HG03442 (cell line): ENCODE results near the gene PPP1R15A.
"Not testable (repeated sequence)": the region's sequence is repeated elsewhere in the genome, so short reads cannot be mapped to it uniquely, and the experiment has no call there.

Experiments
- ATAC-seq: cut with Tn5 transposase; IDR thresholded peaks from one replicate; pipeline ENCODE4 v1.9.1; 2021; ENCODE audit warnings: mild to moderate bottlenecking, moderate library complexity; ENCODE audit not compliant: unreplicated experiment

Gene PPP1R15A

DNA sequence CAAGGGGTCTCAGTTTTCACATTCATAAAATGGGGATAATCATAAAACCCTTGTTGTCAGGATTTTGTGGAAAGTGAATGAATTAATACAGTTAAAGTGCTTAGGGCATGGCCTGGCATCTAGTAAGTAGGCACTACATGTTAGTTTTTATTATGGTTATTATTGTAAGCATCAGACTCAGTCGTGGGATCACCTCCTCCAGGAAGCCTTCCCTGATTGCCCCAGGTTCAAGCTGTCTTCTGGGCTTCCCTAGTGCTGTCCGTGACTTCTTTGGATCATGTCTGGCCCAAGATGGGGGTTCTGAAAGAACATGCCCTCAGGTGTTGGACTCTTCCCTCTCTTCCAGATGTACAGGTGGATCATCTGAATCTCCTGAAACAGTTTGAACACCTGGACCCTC is 38.6 kb downstream of the PPP1R15A start:
- no peak for ATAC-seq

DNA sequence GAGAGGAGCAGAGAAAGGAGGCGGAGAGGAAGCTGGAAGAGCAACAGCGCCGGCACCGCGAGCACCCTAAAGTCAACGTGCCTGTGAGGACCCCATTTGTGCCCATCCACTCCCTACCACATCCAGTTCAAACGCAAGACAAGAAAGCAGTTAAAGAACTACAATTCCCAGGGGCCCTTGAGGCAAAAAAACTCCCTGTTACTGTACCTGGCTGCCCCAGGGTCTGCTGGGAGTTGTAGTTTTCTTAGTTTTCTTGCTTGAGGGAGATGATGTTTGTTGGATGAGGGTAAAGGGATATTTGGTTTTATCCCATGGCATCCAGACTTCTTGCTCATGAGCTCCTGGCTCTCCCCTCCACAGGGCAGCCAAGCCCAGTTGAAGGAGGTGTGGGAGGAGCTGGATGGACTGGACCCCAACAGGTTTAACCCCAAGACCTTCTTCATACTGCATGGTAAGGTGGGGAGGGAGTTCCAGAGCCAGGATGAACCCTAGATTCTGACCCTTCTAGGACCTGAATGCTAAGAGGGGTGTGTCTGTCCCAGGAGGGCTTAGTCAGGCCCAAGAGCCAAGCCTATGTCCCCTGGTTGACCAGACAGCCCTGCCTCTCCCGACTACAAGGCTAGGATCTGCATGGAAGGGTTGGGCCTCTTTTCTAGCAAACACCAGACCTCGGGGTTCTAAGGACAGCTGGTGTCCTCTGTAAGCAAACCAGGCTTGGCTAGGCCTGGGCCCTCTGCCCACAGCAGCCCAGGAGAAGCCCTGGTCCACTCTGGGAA is 41.1 kb downstream of the PPP1R15A start:
- no peak for ATAC-seq

DNA sequence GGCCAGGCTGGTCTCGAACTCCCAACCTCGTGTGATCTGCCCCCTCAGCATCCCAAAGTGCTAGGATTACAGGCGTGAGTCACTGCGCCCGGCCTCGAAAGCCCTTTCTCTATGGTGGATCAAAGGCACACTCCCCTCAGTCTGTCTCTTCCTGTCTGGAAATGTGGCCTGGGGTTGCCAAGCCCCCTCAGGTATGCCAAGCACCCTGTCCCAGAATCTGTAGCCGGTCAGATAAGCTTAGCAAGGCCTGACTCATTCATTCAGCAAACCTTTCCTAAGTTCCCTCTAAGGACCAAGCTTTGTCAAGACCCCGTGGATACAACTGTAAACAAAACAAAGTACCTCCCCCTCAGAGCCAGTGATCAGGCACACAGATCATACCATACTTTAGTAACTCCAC is 42.0 kb downstream of the PPP1R15A start:
- ATAC-seq, result no peak

DNA sequence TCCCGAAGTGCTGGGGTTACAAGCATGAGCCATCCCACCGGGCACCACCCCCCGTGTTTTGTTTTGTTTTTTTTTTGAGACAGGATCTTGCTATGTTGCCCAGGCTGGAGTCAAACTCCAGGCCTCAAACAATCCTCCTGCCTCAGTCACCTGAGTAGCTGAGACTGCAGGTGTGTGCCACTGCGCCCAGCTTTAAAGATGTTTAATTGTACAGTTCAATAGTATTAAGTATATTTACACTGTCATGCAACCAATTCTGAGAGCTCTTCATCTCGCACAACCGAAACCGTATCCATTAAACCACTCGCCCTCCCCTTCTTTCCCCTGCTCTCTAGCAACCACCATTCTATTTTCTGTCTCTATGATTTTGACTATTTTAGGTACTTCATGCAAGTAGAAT is 43.5 kb downstream of the PPP1R15A start:
- no peak for ATAC-seq

DNA sequence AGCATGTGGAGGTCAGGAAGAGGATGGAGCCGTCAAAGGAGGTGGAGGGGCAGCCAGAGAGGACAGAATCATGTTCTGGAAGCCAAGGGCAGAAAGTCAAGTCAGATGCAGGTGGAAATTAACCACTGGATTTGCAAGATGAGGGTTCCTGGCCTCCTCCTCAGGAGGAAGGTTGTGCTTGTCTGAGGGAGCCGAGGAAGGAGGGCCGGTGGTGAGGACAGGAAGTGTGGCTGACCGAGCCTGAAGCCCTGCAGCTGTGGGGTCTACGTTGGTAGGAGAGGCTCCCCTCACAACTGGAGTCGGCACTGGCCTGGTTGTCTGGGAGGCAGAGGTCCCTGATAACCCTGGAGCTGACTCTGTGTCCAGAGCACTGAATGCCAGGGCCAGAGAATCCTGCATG is 45.9 kb downstream of the PPP1R15A start:
- ATAC-seq, result no peak

DNA sequence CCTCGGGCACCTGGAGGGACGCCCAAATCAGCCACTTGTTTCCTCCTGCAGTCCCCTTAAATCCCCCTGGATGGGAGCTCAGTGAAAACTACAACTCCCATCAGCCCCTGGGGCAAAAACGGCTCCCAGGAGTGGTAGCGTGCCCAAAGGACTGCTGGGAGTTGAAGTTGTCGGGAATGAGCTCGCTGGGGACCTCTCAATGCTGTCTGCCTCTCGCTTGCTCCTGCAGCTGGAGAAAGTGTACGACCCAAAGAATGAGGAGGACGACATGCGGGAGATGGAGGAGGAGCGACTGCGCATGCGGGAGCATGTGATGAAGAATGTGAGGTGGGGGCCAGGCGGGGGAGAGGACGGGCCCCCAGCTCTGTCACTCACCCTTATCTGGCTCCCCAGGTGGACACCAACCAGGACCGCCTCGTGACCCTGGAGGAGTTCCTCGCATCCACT is 46.6 kb downstream of the PPP1R15A start:
- ATAC-seq, result no peak

DNA sequence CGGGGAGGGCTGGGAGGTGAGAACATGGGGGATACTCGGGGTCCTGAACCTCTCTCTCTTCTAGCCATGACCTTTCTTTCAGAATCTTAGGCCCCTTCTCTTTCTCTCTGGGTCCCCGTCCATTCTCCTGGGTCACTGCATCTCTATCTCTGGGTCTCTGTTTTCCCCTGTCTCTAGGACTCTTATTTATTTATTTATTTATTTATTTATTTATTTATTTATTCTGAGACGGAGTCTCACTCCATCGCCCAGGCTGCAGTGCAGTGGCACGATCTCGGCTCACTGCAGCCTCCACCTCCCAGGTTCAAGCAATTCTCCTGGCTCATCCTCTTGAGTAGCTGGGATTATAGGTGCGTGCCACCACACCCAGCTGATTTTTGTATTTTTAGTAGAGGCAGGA is 47.0 kb downstream of the PPP1R15A start:
- not testable (repeated sequence) for ATAC-seq

DNA sequence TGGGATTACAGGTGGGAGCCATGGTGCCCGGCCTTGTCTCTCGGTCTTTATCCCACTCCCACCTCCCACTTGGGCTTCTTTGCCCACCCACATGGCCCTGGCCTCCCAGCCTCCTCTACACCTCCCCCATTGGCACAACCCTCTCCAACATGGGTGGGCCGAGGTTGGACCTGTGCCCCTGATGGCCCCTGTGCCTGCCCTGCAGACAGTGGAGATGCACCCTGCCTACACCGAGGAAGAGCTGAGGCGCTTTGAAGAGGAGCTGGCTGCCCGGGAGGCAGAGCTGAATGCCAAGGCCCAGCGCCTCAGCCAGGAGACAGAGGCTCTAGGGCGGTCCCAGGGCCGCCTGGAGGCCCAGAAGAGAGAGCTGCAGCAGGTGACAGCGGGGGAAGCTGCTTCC is 48.7 kb downstream of the PPP1R15A start:
- no peak for ATAC-seq

DNA sequence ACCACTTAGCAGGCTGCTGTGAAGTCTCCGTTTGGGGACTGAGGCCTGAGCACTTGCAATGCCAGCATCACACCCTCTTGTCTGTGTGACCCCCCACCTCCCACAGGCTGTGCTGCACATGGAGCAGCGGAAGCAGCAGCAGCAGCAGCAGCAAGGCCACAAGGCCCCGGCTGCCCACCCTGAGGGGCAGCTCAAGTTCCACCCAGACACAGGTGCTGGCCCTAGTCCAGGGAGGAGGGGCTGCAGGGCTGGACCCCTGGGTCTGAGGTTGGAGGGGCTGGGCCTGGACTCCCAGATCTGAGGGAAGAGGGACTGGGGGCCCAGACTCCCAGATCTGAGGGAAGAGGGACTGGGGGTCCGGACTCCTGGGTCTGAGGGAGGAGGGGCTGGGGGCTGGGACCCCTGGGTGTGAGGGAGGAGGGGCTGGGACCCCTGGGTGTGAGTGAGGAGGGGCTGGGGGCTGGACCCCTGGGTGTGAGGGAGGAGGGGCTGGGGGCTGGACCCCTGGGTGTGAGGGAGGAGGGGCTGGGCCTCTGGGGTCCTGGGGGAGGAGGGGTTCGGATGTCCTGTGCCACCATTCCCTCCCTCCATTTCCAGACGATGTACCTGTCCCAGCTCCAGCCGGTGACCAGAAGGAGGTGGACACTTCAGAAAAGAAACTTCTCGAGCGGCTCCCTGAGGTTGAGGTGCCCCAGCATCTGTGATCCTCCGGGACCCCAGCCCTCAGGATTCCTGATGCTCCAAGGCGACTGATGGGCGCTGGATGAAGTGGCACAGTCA is 49.7 kb downstream of the PPP1R15A start:
- ATAC-seq, result no peak

DNA sequence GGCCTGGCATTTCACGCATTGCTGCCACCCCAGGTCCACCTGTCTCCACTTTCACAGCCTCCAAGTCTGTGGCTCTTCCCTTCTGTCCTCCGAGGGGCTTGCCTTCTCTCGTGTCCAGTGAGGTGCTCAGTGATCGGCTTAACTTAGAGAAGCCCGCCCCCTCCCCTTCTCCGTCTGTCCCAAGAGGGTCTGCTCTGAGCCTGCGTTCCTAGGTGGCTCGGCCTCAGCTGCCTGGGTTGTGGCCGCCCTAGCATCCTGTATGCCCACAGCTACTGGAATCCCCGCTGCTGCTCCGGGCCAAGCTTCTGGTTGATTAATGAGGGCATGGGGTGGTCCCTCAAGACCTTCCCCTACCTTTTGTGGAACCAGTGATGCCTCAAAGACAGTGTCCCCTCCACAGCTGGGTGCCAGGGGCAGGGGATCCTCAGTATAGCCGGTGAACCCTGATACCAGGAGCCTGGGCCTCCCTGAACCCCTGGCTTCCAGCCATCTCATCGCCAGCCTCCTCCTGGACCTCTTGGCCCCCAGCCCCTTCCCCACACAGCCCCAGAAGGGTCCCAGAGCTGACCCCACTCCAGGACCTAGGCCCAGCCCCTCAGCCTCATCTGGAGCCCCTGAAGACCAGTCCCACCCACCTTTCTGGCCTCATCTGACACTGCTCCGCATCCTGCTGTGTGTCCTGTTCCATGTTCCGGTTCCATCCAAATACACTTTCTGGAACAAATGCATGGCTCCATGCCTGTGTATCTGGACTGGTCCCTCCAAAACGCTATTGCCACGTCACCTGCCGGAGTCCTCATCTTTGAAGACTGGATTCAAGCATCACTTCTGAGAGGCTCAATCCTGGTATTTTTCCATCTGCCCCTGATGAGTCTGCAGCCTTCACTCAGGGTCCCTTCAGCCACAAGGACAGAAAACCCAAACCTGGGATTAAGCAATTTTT is 50.6 kb downstream of the PPP1R15A start:
- no peak for ATAC-seq

DNA sequence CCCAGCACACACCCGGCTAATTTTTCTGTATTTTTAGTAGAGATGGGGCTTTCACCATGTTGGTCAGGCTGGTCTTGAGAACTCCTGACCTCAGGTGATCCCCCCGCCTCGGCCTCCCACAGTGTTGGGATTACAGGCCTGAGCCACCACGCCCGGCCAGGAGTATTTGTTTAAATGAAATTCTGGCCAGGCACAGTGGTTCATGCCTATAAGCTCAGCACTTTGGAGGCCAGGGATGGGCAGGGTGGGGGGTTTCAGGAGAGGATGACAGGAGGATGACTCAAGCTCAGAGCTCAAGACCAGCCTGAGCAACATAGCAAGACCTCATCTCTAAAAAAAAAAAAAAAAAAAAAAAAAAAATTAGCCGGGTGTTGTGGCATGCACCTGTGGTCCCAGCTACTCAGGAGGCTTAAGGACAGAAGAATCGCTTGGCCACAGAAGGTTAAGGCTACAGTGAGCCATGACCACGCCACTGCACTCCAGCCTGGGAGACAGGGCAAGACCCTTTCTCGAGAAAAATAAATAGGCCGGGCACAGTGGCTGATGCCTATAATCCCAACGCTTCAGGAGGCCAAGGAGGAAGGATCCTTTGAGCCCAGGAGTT is 53.1 kb downstream of the PPP1R15A start:
- no peak for ATAC-seq
